Posterior vena cava (tissue), 2 donors: ENCODE results near the gene DGKE. TPM values are rescaled to one million over a fixed set of nuclear protein-coding genes. Genes with fewer than 3 reads are reported as not detected.

Experiments used
- DNase-seq: peaks from one replicate; pipeline ENCODE4 v3.0.0-alpha.2; 2020; ENCODE audit warnings: low spot score
- intact Hi-C, 2 donors: fragments of 100-400 bp; cut with DNase I; formaldehyde crosslinking; loops; one replicate each; pipeline versions ENCODE4 v1.14.1 to v1.14.2; 2022 to 2023
- total RNA-seq, 2 donors: library from RNA; stranded (reverse); fragmentation: NEBNext Ultra II Directional; extraction: Animal tissue kit (Norgen Biotek cat#: 25700); gene quantifications; one replicate each; pipeline ENCODE4 v1.2.1, GENCODE V29; 2021
- donor health status: DM: yes; HTN: yes; CAD: no.
- donor health status: DM: yes; HTN: yes; CAD: no.

The DGKE gene
- total RNA-seq, 2 donors from 2014 or later: 7.6 to 9.8 TPM

DNA sequence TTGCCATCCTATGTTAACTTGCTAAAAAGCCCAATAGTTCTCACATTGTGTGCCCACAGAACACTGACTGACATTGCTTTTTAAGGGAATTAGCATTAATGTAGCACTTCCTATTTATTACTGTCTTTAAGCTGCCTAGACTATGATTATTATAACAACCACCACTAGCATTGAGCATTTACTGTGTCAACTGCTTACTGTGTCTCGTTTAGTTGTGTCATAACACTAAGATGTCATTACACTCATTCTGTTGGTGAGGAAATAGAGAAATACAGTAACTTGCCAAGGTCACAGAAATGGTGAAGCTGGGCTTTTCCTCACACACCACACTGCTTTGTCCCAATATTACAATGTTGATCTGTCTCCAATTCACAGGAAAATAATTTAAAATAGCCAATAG, 49.7 kb downstream of the DGKE start:
- intact Hi-C loops: no loop called here
- no peak for DNase-seq

DNA sequence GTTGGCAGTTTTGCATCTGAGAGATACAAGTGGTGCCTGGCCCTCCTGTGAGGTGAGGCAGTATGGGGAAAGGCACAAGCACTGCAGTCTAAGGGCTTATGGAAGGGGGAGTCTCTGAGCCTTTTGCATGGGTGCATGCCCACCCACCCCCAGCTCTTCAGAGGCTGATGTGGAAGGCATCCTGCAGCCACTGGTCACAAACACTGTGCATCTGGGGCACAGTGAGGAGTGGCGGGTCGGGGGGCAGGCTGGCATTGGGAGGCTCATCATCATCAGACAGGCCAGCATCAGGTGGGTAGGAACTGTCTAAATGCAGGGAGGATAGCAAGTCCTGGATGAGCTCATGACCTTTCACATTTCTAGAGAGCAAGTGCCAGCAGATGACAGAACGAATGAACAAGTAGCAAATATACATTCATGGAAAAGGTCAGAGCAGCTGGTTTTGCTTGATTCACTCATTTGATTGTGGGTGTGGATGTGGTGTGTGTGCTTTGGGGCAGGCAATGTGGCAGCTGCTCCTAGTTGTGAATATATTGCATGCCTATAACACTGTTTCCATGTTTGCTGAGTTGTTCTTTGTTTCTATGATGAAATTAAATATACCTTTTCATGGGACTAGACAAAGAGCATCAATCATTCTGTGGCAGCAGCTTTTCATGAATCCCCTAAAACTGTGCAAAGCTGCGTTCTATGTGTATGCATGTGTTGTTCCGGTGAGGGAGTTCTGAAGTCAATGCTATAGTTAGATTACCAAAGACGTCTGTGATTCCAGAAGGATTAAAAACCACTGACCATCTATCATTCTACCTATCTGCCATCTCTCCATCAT, 50.7 kb downstream of the DGKE start:
- no peak for DNase-seq
- intact Hi-C loops: no loop called here

DNA sequence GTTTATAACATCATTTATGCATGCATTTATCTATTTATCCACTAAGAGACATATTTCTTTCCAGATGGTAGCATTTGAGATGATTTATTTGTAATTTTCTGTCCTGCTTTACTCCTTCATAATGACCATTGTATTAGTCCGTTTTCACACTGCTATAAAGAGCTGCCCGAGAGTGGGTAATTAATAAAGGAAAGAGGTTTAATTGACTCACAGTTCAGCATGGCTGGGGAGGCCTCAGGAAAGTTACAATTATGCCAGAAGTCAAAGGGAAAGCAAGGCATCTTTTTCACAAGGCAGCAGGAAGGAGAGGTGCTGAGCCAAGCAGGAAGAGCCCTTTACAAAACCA, 51.3 kb downstream of the DGKE start:
- no peak for DNase-seq
- intact Hi-C loops: no loop called here

DNA sequence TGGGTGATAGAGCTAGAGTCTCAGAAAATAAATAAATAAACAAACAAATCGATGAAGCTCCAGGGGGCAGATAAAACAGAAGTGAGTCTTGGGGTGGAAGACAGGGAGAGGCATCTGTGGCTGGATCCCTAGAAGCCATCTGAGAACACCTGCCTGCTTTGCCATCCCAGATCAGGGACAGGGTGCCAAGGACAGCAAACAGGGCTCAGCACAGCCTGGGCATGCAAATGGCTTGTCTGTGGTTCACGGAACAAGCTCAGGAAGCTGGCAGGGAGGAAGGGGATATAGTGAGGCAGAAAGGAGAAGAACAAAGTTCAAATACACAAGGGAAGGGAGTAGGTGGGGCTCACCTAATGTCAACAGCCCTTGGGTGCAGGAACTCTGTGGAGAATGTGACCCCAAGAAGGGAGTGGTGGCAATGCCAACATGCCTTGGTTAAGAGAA, 52.4 kb downstream of the DGKE start:
- no peak for DNase-seq
- intact Hi-C loops: no loop called here

DNA sequence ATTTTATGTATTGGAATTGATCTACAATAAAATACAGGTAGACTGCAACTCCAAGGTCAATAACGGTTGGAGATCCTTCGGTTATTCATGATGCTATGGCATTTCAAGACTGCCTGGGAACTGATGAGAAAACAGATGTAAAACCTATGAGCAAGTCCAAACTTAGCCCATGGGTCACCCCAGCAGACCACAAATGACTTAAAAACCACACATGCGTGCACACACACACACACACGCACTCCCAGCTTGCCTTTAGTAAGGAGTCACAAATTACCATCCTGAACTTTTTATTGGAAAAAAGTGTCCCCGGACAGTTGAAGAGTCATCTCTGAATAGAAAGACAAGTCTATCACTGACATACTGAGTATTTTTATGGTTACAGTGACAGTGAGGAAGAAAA, 53.2 kb downstream of the DGKE start:
- intact Hi-C loops: no loop called here

DNA sequence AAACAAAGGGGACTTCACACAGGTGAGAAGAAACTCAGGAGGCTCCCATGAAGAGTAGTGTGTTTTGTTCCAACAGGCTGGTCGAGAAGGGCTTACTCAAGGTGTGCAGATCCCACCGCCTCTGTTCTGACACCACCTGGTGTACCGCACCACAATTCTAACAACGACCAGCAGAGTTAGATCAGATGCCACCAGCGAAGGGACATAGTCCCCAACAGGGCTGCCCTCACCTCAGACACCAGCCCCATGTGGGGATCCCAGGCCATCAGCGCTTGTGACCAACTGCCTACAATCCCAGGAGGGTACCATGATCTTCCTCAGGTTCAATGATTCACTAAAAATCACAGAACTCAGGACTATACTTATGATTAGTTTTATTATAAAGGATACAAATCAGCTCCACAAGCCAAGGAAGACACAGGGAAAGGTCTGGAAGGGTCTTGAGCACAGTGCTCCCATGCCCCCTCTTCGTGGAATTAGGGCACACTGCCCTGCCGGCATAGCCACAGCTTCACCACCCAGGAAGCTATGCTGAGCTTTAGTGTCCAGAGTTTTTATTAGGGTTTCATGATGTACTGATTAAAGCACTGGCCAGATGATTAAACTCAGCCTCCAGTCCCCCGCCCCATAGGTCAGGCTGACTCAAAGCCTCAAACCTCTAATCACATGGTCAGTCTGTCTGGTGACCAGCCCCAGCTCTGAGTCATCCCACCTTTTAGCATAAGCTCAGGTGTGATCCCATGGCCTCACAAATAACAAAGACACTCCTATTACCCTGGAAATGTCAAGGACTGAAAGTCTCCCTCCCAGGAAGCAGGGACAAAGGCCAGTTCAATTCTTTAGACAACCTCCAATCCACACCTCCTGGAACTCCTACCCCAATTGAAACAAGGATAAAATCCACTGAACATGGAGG, 53.9 kb downstream of the DGKE start:
- DNase-seq: no peak
- intact Hi-C loops: no loop called here

More for the DNA sequence above, 53.2 kb downstream of the DGKE start:
- no peak for DNase-seq

DNA sequence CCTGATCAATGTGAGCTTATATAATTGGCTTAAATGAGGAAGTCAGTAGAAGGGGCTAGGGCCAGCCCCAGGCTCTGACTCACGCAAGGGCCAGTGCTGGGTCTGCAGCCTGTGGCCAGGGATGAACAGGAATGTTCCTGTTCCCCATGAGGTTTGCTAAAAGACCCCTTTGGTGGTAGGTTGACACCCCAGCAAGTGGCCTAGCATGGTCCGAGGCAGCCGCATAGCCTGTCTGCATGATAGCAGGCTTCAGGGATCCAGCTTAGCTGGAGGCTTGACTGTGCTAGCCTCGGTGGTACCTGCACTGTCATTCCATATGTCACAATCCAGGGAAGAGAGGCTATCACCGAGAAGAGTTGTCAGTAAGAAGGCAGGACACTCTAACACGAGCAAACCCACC, 56.4 kb downstream of the DGKE start:
- intact Hi-C loops: no loop called here
- DNase-seq: no peak

DNA sequence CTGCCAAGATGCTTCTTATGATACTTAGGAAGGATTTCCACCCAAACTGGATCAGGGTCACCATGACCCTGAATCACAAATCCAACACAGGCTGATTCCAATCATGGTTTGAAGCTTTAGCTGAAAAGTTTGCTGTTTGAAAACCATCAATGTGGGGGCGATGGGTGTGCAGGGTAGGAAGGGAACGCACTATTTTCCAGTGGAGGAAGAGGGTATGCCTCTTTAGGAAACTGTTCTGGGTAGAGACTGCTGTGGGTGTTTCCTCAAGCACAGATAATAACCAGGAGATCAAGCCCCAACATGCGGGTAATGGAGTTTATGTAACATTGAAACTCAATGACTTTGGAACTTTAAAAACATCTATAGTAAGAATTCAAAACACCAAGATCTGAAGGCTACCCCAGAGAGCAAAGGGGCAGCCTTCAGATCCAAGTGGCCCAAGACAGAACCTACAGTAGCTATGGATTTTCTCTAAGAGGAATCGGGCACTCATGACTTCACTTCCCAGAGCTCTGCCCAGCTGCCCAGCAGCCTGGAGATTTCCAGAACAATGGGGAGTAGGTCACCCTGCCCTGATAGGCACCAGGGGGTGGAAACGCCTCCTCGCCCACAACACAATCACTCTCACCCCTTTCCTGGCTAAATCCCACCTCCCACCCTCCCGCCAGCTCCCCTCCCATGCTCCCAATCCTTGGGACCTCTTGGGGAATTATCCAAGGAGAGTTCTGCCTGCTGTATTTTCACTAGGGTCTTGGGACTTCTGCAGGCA, 57.1 kb downstream of the DGKE start:
- no peak for DNase-seq
- intact Hi-C loops: no loop called here

DNA sequence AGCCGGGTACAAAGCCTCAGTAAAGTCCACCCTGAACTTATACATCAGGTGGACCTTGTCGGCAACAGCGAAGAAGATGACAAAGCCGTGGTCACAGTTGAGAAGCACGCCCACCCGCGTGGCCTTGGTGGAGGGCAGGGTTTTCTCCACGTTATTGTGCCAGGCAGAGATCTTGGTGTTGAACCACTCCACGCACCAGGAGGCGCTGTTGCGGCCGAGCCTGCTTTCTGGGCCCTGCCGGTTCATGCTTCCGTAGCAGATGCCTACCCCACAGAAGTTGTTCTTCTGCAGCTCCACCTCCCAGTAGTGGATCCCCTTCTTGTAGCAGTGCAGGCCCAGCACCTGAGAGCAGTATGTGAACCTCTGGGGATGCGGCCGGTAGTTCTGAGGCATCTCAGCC, 57.8 kb downstream of the DGKE start:
- peak; percentile 87 for DNase-seq

DNA sequence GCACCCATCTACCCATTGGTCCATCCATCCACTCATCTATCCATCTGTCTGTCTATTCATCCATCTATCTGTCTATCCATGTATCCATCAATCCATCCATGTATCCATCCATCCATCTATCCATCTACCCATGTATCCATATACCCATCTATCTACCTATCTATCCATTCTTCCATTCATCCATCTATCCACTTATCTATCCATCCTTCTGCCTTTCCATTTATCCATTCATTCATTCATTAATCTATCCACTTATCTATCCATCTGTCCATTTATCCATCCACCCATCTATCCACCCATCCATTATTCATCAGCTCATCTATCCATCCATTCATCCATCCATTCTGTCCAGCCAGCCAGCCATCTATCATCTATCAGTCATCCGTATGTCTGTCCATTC, 58.4 kb downstream of the DGKE start:
- intact Hi-C loops: no loop called here
- no peak for DNase-seq

More for the DNA sequence above, 57.8 kb downstream of the DGKE start:
- intact Hi-C loops: no loop called here

DNA sequence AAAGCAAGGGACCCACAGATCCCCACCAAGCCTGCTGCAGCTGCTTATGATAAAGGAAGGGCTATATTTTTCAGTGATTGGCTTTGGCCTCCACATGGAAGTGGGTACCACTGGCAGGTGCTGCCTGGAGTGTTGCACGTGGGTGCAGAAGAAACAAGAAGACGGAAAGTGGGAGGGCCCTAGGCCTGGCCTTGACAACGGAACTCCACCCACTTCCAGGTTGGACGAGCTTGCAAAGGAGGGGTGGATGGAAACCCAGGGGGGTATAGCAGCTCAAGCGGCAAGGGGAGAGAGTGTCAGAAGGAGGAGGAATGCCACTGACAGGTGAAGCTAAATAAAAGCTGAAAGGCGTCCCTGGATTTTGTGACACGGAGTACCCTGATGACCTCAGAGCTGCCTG, 59.6 kb downstream of the DGKE start:
- intact Hi-C loops: no loop called here
- no peak for DNase-seq

DNA sequence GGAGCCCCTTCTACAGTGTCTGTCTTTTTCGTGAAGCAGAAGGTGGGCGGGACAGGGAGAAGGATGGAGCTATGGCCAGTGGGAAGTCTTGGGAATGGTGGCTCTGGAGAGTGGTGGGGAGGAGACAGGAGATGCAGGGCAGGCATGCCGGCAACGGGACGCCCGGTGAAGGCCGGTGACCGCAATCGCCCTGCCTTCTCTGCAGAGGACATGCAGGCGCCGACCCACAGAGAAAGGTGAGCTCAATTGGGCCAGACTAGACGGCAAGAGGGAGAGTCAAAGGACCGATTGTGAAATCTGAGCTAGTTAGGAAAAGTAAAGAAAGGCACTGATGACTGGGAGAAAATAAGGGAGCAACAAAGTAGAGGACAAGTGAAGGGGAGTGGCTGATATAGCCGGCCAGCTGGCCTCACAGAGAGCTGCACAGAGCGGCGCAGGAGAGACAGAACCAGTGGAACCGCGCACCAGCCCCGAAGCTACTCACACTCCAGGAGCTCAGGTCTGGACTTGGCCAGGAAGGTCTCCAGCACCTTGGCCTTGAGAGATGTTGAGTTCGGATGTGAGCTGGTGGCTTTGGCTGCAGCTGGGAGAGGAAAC, 61.0 kb downstream of the DGKE start:
- intact Hi-C loops: no loop called here
- DNase-seq: no peak

DNA sequence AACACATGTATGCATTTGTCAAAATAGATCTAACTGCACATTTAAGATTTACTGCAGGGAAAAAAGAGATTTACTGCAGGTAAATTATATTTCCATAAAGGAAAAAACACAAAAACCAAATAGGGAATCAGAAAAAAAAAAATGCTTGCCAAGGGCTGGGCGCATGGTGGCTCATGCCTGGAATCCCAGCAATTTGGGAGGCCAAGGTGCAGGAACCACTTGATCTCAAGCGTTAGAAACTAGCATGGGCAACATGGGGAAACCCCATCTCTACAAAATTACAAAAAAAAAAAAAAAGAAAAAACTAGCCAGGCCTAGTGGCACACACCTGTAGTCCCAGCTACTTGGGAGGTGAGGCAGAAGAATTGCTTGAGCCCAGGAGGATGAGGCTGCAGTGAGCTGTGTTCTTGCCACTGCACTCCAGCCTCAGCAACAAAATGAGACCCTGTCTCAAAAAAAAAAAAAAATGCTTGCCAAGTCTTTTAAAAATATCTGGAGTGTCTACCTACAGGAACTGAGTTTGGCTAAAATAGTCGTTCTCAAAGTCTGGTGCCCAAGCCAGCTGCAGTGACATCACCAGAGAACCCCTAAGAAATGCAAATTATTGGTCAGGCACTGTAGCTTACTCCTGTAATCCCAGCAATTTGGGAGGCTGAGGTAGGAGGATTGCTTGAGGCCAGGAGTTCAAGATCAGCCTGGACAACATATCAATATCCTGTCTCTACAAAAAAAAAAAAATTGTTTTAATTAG, 62.4 kb downstream of the DGKE start:
- intact Hi-C loops: no loop called here
- no peak for DNase-seq

DNA sequence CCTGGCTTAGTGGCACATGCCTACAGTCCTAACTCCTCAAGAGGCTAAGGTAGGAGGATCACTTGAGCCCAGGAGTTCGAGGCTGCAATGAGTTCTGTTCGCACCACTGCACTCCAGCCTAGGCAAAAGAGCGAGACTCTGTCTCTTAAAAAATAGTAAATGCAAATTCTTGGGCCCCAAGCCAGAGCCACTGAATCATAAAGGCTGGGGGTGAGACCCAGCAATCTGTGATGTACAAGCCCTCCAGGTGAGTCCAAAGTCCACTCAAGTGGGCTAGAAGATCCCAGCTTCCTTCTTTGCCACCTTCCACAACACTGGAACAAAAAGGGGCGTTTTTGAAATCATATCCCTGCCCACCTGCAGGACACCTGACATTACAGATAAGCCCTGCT, 63.0 kb downstream of the DGKE start:
- intact Hi-C loops: no loop called here
- DNase-seq: no peak

DNA sequence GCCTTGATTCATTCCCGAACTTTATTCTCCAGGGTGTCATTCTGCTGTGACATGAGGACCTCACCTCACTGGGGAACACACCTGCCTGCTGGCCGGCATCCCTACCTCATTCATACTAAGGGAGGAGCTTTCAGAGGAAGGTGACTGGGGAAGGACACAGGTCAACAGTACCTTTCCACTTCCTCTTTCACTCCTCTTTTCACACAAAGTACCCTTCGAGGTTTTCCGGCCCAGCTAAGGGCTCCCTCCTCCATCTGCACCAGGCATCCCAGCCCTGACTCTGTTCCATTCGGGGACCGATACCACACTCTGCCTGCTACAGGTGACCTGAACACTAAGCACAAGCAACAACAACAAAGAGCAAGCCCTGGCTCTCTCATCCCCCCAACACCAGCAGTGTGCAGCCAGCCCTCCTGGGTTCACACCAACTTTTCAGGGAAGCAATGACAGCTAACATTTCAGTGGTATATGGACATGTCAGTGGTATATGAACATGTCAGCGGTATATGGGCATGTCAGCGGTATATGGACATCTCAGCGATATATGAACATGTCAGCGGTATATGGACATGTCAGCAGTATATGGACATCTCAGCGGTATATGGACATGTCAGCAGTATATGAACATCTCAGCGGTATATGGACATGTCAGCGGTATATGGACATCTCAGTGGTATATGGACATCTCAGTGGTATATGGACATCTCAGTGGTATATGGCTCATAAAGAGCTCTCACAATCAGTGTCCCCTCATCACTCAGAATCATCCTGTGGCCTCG, 63.9 kb downstream of the DGKE start:
- intact Hi-C loops: no loop called here
- no peak for DNase-seq

DNA sequence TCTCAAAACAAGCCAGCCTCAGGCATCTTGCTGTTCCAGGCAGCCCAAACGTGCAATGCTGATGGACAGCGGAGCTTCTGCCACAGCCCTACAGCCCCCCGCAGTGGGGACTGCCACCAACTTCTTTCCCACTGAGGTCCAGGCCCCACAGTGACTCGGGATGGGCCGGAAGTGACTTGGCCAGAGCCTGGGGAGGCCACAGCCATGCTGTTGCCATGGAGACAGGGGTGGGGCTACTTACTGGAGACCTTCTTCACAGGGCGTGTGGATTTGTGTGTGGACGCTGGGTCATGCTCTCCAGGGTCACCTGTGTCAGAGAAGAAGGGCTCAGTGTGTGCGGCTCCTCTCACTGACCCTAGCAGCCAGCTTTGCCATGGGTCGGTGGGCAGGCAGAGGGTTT, 64.9 kb downstream of the DGKE start:
- peak; percentile 67 for DNase-seq
- intact Hi-C loops: no loop called here

DNA sequence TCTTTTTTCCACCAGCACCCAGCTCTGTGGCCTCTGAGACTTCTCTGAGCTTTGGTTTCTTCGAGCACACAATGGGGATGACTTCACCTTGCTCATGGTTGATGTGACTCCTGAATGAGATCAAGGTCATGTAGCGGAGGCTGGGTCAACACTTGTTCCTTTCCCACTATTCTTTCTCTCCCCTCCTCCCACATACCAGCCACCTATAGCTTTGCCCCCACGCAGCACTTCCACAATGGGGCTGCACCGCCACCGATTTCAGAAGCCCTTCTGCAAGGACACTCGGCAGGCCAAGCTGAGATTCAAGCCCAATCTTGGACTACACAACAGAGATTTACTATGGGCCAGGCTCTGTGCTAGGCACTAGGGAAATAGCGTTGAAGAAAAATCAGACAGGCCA, 65.5 kb downstream of the DGKE start:
- peak; percentile 10 for DNase-seq
- intact Hi-C loops: no loop called here

DNA sequence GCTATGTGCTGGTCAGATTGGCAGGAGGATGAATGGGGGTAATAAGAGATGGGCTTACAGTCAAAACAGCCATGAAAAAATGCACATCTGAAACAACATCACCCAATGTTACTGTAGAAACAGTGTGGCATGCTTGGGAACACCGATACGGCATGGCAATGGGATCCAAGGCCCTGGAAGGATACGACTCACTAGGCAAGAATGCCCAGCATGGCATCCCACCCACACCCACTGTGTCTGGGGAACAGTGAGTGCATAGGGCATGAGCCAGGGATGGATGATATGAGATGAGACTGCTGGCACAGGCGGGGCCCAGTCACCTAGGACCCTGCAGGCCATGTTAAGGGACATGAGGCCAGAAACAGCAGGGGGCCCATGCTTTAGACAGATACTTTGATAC, 68.4 kb downstream of the DGKE start:
- DNase-seq: no peak
- intact Hi-C loops: no loop called here
